Measurements from ENCODE around the gene NRXN2.

Gene NRXN2

DNA sequence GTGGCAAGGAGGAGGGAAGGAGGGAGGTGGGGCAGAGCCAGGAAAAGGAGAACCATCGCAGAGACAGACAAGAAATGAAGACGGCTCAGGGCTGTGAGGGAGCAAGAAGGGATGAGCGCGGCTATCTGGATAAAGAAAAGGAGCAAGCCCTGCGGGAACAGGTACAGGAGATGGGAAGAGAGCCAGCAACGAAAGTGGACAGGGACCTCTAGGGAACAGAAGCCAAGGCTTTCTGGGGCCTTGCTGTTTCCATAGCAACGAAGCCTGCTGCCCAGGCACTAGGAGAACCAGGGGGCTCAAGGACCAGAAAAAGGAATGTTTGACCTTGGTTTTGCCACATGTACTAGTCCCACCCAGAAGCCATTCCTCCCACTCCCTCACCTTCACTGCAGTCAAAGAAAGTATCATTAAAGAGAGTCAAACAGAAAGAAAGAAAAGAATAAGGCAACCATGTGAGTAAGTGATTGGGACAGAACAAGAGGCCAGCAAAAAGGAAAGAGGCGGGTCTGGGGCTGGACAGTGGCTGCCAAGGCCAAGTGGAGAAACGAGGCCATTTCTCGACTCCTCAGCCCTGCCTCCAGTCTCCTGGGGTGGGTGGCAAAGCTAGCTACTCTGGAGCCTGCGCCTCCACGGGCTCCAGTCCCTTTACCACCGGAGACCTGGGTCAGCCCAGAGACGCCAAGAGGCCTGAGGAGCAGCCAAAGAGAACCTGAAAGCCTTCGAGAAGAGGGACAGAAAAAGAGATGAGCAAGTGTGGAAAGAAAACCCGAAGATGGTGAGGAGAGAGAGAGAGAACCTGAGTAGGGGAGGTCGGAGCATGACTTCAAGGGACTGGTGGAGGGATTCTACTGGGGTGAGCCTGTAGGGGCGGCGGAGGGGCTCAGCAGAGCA is 35.1 kb downstream of the NRXN2 start:
- H2AFZ ChIP-seq (ENCODE audit: low read length) = peak overlapping the region; percentile 97
- H3K4me3 ChIP-seq (ENCODE audit: low read length, poor library complexity, severe bottlenecking) = no peak overlapping the region
- TF ChIP-seq, protein P1, sequence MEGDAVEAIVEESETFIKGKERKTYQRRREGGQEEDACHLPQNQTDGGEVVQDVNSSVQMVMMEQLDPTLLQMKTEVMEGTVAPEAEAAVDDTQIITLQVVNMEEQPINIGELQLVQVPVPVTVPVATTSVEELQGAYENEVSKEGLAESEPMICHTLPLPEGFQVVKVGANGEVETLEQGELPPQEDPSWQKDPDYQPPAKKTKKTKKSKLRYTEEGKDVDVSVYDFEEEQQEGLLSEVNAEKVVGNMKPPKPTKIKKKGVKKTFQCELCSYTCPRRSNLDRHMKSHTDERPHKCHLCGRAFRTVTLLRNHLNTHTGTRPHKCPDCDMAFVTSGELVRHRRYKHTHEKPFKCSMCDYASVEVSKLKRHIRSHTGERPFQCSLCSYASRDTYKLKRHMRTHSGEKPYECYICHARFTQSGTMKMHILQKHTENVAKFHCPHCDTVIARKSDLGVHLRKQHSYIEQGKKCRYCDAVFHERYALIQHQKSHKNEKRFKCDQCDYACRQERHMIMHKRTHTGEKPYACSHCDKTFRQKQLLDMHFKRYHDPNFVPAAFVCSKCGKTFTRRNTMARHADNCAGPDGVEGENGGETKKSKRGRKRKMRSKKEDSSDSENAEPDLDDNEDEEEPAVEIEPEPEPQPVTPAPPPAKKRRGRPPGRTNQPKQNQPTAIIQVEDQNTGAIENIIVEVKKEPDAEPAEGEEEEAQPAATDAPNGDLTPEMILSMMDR (conservative IDR thresholded peaks at IDR 0.05; ENCODE audit: low read length) = no peak
- TF ChIP-seq EZH2phosphoT487 (IDR thresholded peaks at IDR 0.05; ENCODE audit: borderline replicate concordance) = no peak
- no peaks in the 10 kb centered on the region for H3K9me2 ChIP-seq (replicated peaks; ENCODE audit: low read depth, low read length)
- H4K20me1 ChIP-seq (ENCODE audit: insufficient read depth, low read length, poor library complexity, severe bottlenecking) = no peaks in the 10 kb centered on the region
- peaks cover 18% of the 10 kb centered on the region for H3K4me1 ChIP-seq (ENCODE audit: insufficient read depth, low read length, poor library complexity, severe bottlenecking)
- H3K9ac ChIP-seq (ENCODE audit: low read depth, low read length, poor library complexity, severe bottlenecking) = no peak overlapping the region
- no peaks in the 10 kb centered on the region for H3K79me2 ChIP-seq (ENCODE audit: insufficient read depth, low read length)
- H3F3A ChIP-seq (ENCODE audit: low read depth) = no peaks in the 10 kb centered on the region
- no peaks in the 10 kb centered on the region for H3K36me3 ChIP-seq (ENCODE audit: insufficient read depth, low read length)
- no peaks in the 10 kb centered on the region for H3K27me3 ChIP-seq (ENCODE audit: insufficient read depth, low read length, poor library complexity, severe bottlenecking)
- H3K4me2 ChIP-seq (ENCODE audit: low read depth, low read length, poor library complexity, severe bottlenecking) = no peak overlapping the region
- no peaks in the 10 kb centered on the region for H3K9me3 ChIP-seq (ENCODE audit: insufficient read depth, low read depth, low read length)

DNA sequence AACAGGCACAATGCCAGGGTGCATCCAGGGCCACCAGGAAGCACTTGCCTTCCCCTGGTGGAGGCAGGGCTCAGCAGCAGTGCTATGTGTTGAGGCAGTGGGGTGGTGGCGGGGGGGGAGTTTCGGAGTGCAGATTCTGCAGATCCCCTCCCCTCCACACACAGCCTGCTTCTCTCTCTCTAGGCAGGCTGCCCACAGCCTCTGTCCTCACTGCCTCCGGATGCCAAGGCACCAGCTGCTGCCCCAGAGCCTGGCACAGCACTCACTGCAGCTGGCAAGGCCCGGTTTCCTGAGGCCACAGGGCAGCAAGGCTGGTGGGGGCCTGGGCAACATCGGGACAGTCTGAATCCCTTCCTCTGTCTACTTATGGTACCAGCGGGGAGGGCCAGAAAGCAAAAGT is 35.8 kb downstream of the NRXN2 start:
- no peaks in the 10 kb centered on the region for H3F3A ChIP-seq (ENCODE audit: low read depth)
- H3K4me3 ChIP-seq (ENCODE audit: low read length, poor library complexity, severe bottlenecking) = no peak overlapping the region
- no peak overlapping the region for H3K4me2 ChIP-seq (ENCODE audit: low read depth, low read length, poor library complexity, severe bottlenecking)
- H3K9me3 ChIP-seq (ENCODE audit: insufficient read depth, low read depth, low read length) = no peaks in the 10 kb centered on the region
- no peaks in the 10 kb centered on the region for H3K27me3 ChIP-seq (ENCODE audit: insufficient read depth, low read length, poor library complexity, severe bottlenecking)
- peaks cover 18% of the 10 kb centered on the region for H3K4me1 ChIP-seq (ENCODE audit: insufficient read depth, low read length, poor library complexity, severe bottlenecking)
- no peaks in the 10 kb centered on the region for H3K79me2 ChIP-seq (ENCODE audit: insufficient read depth, low read length)
- no peaks in the 10 kb centered on the region for H3K9me2 ChIP-seq (replicated peaks; ENCODE audit: low read depth, low read length)
- no peak for TF ChIP-seq EZH2phosphoT487 (IDR thresholded peaks at IDR 0.05; ENCODE audit: borderline replicate concordance)
- TF ChIP-seq, protein P1 (conservative IDR thresholded peaks at IDR 0.05; ENCODE audit: low read length) = no peak
- no peaks in the 10 kb centered on the region for H4K20me1 ChIP-seq (ENCODE audit: insufficient read depth, low read length, poor library complexity, severe bottlenecking)
- H3K9ac ChIP-seq (ENCODE audit: low read depth, low read length, poor library complexity, severe bottlenecking) = no peak overlapping the region
- H2AFZ ChIP-seq (ENCODE audit: low read length) = no peak overlapping the region
- H3K36me3 ChIP-seq (ENCODE audit: insufficient read depth, low read length) = no peaks in the 10 kb centered on the region

DNA sequence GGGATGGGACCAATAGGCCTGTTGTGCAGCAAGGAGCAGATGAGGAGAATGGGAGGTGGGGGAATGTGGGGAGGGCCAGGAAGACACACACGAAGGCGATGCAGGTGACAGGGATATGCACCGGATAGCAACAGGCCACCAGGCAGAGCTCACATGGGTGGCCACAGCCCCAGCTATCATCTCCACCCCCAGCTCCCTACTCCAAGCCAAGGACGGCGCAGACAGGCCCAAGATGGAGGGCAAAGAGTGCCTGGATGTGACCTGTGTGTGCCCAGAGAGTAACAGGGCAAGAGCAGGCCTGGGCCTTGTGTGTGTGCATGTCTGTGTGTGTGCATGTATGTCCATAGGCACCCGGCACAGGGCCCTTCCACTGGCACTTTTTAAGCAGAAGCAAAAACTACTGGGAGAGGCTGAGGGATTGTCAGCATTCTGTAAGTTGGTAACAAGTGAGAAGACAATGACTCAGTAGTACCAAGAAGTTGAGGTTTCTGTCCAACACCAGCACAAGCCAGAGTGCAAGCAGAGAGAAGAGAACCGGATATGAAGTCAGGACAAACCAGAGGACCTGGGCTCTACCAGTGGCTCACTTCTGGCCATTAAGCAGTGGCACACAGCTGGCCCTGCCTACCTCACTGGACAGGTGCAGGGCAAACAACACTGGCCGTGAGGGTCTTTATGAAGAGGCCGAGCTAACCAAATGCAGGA is 36.4 kb downstream of the NRXN2 start:
- Histone ChIP-seq H3K9ac (ENCODE audit: low read depth, low read length, poor library complexity, severe bottlenecking) (no peak overlapping the region), H3K36me3 (ENCODE audit: insufficient read depth, low read length) (no peaks in the 10 kb centered on the region), H2AFZ (ENCODE audit: low read length) (no peak overlapping the region), H3F3A (ENCODE audit: low read depth) (no peaks in the 10 kb centered on the region), H3K79me2 (ENCODE audit: insufficient read depth, low read length) (no peaks in the 10 kb centered on the region), H3K4me1 (ENCODE audit: insufficient read depth, low read length, poor library complexity, severe bottlenecking) (peaks cover 18% of the 10 kb centered on the region), H3K4me3 (ENCODE audit: low read length, poor library complexity, severe bottlenecking) (no peak overlapping the region), H3K9me3 (ENCODE audit: insufficient read depth, low read depth, low read length) (no peaks in the 10 kb centered on the region), H3K4me2 (ENCODE audit: low read depth, low read length, poor library complexity, severe bottlenecking) (no peak overlapping the region), H3K9me2 (replicated peaks; ENCODE audit: low read depth, low read length) (no peaks in the 10 kb centered on the region), H3K27me3 (ENCODE audit: insufficient read depth, low read length, poor library complexity, severe bottlenecking) (no peaks in the 10 kb centered on the region), H4K20me1 (ENCODE audit: insufficient read depth, low read length, poor library complexity, severe bottlenecking) (no peaks in the 10 kb centered on the region)
- TF ChIP-seq, protein P1 (conservative IDR thresholded peaks at IDR 0.05; ENCODE audit: low read length) = no peak
- no peak for TF ChIP-seq EZH2phosphoT487 (IDR thresholded peaks at IDR 0.05; ENCODE audit: borderline replicate concordance)

Data from Loucy (cell line).